ENCODE results near the gene NDFIP2.

Gene NDFIP2

DNA sequence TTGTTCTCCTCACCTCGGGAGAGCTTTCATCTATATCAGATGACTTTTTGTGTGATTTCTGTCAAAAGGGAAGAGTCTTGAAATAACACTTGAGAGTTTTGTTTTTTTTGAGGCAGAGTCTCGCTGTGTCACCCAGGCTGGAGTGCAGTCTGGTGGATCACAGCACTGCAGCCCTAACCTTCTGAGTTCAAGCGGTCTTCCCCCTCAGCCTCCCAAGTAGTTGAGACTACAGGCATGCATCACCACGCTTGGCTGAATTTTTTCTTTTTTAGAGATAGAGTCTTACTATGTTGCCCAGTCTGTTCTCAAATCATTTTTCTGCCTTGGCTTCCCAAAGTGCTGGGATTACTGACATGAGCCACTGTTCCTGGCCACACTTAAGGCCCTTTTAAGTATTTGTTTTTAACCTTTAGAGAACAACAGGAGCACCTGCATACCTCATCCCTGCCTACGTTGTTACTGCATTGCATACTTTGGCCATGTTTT is 11.4 kb downstream of the NDFIP2 start:
- peaks cover 84% of the 10 kb centered on the region for H3K4me1 Mint-ChIP-seq (ENCODE audit: low read depth)
- DNase-seq (ENCODE audit: low spot score): peak; percentile 62
- peak overlapping the region; percentile 92 for H3K27ac Mint-ChIP-seq
- no peaks in the 10 kb centered on the region for H3K27me3 Mint-ChIP-seq (ENCODE audit: low read depth)
- peaks cover 38% of the 10 kb centered on the region for H3K36me3 Mint-ChIP-seq (ENCODE audit: low read depth)
- H3K9me3 Mint-ChIP-seq: no peaks in the 10 kb centered on the region
- peak overlapping the region; percentile 74 for H3K4me3 Mint-ChIP-seq

DNA sequence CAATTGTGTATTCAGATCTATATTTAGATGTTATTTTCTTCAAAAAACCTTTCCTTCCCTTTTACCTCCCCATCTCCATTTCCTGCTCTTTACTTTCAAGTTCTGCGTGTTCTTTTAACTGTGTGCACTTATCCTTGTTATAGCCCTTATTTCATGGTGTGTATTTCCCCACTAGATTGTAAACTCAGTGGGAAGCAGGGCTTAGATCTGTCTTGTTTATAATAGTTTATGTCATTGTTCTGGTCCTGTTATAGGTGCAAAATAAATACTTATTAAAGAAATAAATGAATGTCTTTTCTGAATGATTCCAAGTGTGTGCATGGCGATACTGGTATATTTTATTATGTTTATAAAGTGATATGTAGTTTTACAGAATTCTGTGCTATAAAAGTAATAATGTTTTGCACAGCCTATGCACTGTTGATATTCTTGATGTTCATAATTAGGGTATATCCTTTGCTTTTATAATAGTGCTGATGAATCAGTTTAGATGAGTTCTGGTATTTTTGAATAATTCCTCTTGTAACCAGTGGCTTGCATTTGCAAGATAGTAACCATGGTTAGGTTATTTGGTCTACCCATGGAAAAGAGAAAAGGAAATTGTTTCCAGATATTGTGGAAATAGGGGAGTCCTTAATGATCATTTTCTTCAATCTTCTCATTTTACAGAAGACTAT is 12.1 kb downstream of the NDFIP2 start:
- peak overlapping the region; percentile 74 for H3K4me3 Mint-ChIP-seq
- DNase-seq (ENCODE audit: low spot score): no peak
- H3K36me3 Mint-ChIP-seq (ENCODE audit: low read depth): peaks cover 37% of the 10 kb centered on the region
- no peaks in the 10 kb centered on the region for H3K9me3 Mint-ChIP-seq
- H3K4me1 Mint-ChIP-seq (ENCODE audit: low read depth): peaks cover 83% of the 10 kb centered on the region
- H3K27me3 Mint-ChIP-seq (ENCODE audit: low read depth): no peaks in the 10 kb centered on the region
- H3K27ac Mint-ChIP-seq: peak overlapping the region; percentile 92

DNA sequence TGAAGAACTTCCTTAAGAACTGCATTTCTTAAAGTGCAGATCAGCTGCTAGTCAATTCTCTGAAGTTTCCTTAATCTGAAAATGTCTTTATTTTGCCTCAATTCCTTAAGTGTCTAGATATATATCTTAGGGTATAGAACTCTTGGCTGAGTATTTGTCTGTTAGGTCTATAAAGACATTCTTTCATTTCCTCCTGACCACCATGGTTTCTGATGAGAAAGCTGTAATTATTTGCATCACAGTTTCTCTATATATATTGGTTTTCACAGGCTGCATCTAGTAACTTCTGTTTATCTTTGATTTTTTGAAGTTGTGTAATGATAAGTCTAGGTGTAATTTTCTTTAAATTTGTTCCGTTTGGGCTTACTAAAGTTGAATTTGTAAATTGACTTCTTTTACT is 15.2 kb downstream of the NDFIP2 start:
- H3K27ac Mint-ChIP-seq: peak overlapping the region; percentile 58

DNA sequence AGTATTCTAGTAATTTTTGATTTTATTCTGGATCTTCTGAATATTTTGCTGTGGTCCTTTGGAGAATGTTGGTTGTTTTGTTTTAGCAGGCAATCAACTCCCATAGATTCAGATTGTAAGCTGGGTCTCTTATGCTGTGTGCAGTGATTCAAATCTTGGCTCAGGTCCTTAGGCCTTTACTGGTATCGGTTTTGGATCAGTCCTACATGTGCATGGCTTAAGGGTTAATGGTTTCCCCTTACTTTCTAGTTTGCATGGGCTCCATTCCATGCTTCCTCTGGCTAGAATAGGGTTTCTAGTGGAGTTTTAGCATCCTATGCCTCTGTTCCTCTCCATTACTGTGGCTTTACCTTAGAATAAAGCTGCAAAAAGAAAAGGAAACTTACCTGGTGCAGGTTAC is 16.1 kb downstream of the NDFIP2 start:
- peaks cover 14% of the 10 kb centered on the region for H3K9me3 Mint-ChIP-seq
- no peaks in the 10 kb centered on the region for H3K27me3 Mint-ChIP-seq (ENCODE audit: low read depth)
- DNase-seq (ENCODE audit: low spot score): no peak
- peaks cover 87% of the 10 kb centered on the region for H3K4me1 Mint-ChIP-seq (ENCODE audit: low read depth)
- H3K36me3 Mint-ChIP-seq (ENCODE audit: low read depth): peaks cover 48% of the 10 kb centered on the region
- H3K4me3 Mint-ChIP-seq: peak overlapping the region; percentile 70
- H3K27ac Mint-ChIP-seq: peak overlapping the region; percentile 11

More for the DNA sequence above, 15.2 kb downstream of the NDFIP2 start:
- Mint-ChIP-seq H3K36me3 (ENCODE audit: low read depth) (peaks cover 45% of the 10 kb centered on the region), H3K4me3 (peak overlapping the region; percentile 74), H3K4me1 (ENCODE audit: low read depth) (peaks cover 87% of the 10 kb centered on the region), H3K27me3 (ENCODE audit: low read depth) (no peaks in the 10 kb centered on the region), H3K9me3 (peaks cover 14% of the 10 kb centered on the region)
- DNase-seq (ENCODE audit: low spot score): no peak

DNA sequence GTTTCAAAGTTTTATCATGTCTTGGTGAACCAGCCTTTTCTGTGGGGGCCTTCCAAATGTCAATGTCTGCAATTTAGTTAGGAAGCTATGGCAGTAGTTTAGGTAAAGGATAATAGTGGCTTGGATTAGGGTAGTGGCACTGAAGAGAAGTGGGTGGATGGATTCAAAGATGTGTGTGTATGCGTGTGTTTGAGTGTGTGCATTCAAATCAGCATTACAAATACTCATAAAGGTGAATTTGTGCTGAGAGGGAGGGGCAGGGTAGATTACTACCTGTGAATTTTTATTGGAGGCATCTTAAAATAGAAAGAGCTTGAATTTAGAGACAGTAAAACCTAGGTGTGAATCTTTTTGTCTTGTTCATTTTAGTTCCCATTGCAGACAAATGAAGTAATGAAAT is 16.9 kb downstream of the NDFIP2 start:
- no peaks in the 10 kb centered on the region for H3K27me3 Mint-ChIP-seq (ENCODE audit: low read depth)
- peak overlapping the region; percentile 70 for H3K4me3 Mint-ChIP-seq
- H3K4me1 Mint-ChIP-seq (ENCODE audit: low read depth): peaks cover 90% of the 10 kb centered on the region
- DNase-seq (ENCODE audit: low spot score): no peak
- H3K27ac Mint-ChIP-seq: peak overlapping the region; percentile 76
- peaks cover 14% of the 10 kb centered on the region for H3K9me3 Mint-ChIP-seq
- peaks cover 50% of the 10 kb centered on the region for H3K36me3 Mint-ChIP-seq (ENCODE audit: low read depth)

DNA sequence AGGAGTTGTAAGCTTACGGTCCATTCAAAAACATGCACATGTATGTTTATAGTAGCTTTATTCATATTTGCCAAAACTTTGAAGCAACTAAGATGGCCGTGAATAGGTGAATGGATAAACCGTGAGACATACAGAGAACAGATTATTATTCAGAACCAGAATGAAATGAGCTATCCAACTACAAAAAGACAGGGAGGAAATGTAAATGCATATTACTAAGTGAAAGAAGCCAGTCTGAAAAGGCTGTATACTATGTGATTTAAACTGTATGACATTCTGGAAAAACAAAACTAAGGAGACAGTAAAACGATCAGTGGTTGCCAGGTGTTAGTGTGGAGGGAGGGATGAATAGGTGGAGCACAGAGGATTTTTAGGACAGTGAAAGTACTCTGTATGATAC is 19.9 kb downstream of the NDFIP2 start:
- peak overlapping the region; percentile 64 for H3K27ac Mint-ChIP-seq
- H3K9me3 Mint-ChIP-seq: peaks cover 14% of the 10 kb centered on the region
- H3K27me3 Mint-ChIP-seq (ENCODE audit: low read depth): no peaks in the 10 kb centered on the region
- DNase-seq (ENCODE audit: low spot score): no peak
- peaks cover 81% of the 10 kb centered on the region for H3K4me1 Mint-ChIP-seq (ENCODE audit: low read depth)
- peak overlapping the region; percentile 60 for H3K4me3 Mint-ChIP-seq
- H3K36me3 Mint-ChIP-seq (ENCODE audit: low read depth): peaks cover 66% of the 10 kb centered on the region

DNA sequence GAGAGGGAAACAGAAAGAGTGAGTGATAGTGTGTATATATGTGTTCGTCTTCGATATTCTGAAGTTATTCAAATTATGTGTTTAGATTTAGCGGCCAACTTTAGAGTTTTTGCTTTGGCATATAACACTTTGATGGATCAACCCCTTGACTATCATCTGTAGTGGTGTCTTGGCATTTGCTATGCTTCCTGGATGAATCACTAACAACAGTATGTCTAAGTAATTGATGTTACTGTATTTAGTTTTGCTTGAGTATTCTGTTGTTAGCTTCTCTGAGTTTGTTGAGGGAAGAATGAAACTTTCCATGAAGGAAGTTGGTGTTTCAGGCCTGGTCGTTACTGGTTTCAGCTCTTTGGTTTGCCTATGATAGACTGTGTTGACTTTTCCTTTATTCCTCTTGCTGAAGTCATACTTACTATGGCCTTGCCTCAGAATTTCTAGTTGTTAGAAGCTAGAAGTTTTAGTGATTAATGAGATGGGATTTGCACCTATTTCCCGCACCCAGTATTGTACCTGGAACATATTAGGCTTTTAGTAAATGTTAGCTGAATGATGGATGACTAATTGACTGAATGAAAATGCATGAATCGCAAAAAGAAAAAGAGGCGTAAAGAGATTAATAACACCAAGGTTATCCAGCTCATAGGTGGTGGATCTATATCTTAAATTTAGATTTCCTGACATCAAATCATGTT is 20.7 kb downstream of the NDFIP2 start:
- H3K36me3 Mint-ChIP-seq (ENCODE audit: low read depth): peaks cover 67% of the 10 kb centered on the region
- peaks cover 14% of the 10 kb centered on the region for H3K9me3 Mint-ChIP-seq
- H3K27me3 Mint-ChIP-seq (ENCODE audit: low read depth): no peaks in the 10 kb centered on the region
- H3K4me3 Mint-ChIP-seq: peak overlapping the region; percentile 60
- peak overlapping the region; percentile 64 for H3K27ac Mint-ChIP-seq
- peaks cover 76% of the 10 kb centered on the region for H3K4me1 Mint-ChIP-seq (ENCODE audit: low read depth)
- DNase-seq (ENCODE audit: low spot score): no peak

DNA sequence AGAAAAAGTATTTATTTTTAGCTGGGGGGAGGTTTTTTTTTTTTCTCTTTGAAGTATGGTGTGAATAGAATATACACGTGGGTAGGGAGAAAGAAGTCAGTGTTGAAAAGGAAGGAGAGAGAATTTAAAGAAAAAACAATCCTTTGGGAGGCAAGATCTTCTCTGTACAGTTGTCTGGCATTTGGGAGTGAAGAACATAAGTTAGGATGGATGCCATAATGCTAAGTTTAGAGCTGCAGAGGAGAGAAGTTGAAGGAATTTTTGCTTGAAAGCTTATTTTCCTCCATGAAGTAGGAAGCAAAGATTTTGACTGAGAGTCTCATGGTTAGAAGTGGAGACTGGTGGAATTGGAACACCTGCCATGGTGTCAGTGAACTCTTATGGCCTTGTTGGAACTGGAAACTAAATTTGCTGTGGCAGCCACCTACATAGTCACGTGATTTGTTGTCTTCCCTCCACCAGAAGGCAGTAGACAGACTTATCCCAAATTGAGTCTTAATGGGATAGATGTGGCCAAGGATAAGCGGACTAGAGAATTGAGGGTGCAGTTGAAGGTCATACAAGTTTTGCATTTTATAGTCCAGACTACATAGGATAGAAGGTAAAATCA is 22.0 kb downstream of the NDFIP2 start:
- H3K4me1 Mint-ChIP-seq (ENCODE audit: low read depth): peaks cover 68% of the 10 kb centered on the region

DNA sequence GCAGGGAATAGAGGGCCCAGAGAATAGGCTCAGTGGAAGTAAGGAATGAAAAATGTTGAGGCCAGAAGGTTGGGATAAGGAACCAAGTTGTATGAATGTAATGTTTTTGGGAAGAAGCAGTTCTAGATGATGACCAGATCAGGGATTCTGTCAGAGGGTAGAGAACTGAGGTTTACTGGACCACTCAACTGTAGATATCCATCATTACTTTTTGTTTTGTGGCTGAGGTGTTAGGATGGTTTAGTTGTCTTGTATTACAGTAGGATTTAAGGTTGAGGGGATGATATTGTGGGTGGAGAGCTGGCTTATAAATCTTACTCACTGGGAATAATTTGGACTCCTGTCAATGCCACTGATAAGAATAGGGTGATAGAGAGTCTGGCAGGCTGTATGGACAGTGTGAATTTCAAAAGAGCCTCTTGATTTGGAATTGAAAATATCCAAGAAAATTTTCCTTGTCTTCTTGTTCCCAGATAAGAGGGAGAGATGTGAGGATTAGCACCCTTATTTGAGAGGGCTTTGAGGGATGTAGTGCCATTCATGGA is 22.6 kb downstream of the NDFIP2 start:
- Mint-ChIP-seq H3K4me3 (peak overlapping the region; percentile 21), H3K27me3 (ENCODE audit: low read depth) (no peaks in the 10 kb centered on the region), H3K9me3 (peaks cover 14% of the 10 kb centered on the region), H3K4me1 (ENCODE audit: low read depth) (peaks cover 71% of the 10 kb centered on the region), H3K36me3 (ENCODE audit: low read depth) (peaks cover 67% of the 10 kb centered on the region), H3K27ac (peak overlapping the region; percentile 10)
- no peak for DNase-seq (ENCODE audit: low spot score)

More for the DNA sequence above, 22.0 kb downstream of the NDFIP2 start:
- H3K9me3 Mint-ChIP-seq: peaks cover 14% of the 10 kb centered on the region
- no peak for DNase-seq (ENCODE audit: low spot score)
- peak overlapping the region; percentile 27 for H3K27ac Mint-ChIP-seq
- H3K4me3 Mint-ChIP-seq: peak overlapping the region; percentile 21
- H3K27me3 Mint-ChIP-seq (ENCODE audit: low read depth): no peaks in the 10 kb centered on the region
- peaks cover 65% of the 10 kb centered on the region for H3K36me3 Mint-ChIP-seq (ENCODE audit: low read depth)

DNA sequence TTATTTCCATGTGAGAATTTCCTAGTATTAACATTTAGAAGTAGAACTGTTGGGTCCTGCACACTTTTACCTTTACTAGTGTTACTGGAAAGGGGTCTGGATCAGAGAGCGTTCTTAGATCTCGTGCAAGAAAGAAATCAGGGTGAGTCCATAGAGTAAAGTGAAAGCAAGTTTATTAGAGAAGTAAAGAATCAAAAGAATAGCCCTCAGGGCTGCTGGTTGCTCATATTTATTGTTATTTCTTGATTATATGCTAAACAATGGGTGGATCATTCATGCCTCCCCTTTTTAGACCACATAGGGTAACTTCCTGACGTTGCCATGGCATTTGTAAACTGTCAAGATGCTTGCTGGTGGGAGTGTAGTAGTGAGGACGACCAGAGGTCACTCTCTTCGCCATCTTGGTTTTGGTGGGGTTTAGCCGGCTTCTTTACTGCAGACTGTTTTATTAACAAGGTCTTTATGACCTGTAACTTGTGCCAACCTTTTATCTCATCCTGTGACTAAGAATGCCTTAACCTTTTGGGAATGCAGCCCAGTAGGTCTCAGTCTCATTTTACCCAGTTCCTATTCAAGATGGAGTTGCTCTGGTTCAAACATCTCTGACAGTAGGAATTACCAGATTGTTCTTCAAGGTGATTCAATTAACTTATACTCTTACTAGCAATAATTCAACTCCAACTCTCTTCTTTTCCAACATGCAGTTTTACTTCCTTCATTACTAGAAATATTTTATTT is 27.4 kb downstream of the NDFIP2 start:
- peaks cover 61% of the 10 kb centered on the region for H3K36me3 Mint-ChIP-seq (ENCODE audit: low read depth)
- peak overlapping the region; percentile 46 for H3K4me3 Mint-ChIP-seq
- no peaks in the 10 kb centered on the region for H3K9me3 Mint-ChIP-seq
- no peaks in the 10 kb centered on the region for H3K27me3 Mint-ChIP-seq (ENCODE audit: low read depth)
- no peak for DNase-seq (ENCODE audit: low spot score)
- peaks cover 61% of the 10 kb centered on the region for H3K4me1 Mint-ChIP-seq (ENCODE audit: low read depth)
- H3K27ac Mint-ChIP-seq: peak overlapping the region; percentile 72

DNA sequence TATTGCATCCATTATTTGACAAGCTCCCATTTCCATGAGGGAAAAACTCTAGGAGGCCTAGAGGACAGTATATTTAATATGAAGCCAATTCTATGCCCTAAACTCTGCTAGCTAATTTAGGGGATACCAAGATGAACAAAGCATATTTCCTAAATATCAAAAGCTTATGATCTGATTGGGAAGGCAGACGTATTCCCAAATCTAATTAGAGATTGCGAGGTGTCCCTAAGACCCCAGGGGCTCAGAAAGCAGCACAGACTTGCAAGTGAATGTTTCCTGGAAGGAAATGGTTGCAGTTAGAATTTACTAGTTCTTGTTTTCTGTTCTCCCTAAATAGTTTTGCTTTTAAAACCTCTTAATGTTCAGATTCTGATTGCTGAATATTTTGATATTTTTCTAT is 30.7 kb downstream of the NDFIP2 start:
- Mint-ChIP-seq H3K4me3 (peak overlapping the region; percentile 55), H3K36me3 (ENCODE audit: low read depth) (peaks cover 61% of the 10 kb centered on the region), H3K9me3 (no peaks in the 10 kb centered on the region), H3K4me1 (ENCODE audit: low read depth) (peaks cover 76% of the 10 kb centered on the region), H3K27me3 (ENCODE audit: low read depth) (no peaks in the 10 kb centered on the region), H3K27ac (peak overlapping the region; percentile 72)
- DNase-seq (ENCODE audit: low spot score): no peak

DNA sequence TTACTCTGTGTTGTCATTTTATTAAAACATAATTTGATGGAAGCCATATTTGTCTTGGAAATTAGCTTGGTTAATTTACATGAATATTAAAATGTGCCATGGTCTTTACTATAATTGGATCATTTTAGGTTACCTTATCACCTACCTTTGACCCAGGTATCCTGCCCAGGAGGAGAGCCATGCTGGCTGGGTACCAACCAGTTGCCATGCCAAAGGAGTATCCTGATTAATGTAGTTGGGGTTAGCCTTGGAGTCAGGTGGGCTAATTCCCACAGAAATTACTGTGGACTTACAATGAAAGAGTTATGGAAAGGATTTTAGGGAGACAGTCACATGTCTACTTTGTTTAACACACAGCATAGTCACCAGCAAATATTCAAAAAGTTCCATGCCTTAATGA is 32.0 kb downstream of the NDFIP2 start:
- Mint-ChIP-seq H3K27ac (no peak overlapping the region), H3K4me3 (peak overlapping the region; percentile 54), H3K36me3 (ENCODE audit: low read depth) (peaks cover 66% of the 10 kb centered on the region), H3K9me3 (no peaks in the 10 kb centered on the region), H3K4me1 (ENCODE audit: low read depth) (peaks cover 84% of the 10 kb centered on the region), H3K27me3 (ENCODE audit: low read depth) (no peaks in the 10 kb centered on the region)
- no peak for DNase-seq (ENCODE audit: low spot score)

DNA sequence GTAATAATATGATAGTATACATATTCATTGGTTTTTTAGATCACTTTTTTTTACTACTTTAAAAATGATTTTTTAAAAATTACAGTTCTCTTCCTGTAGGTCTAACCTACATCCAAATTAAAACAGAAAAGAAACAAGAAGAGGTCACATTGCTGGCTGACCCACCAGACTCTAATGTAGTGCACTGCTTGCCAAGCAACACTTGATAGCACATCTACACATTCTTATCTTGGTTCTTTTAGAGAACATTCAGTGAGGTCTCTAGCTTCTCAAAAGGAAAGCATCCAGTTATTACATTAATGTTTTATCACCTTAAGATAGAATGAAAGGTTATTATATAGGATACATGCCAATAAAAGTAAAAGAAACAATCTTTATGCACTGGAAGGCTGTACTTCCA is 35.6 kb downstream of the NDFIP2 start:
- H3K36me3 Mint-ChIP-seq (ENCODE audit: low read depth): peaks cover 59% of the 10 kb centered on the region
- H3K9me3 Mint-ChIP-seq: no peaks in the 10 kb centered on the region
- H3K4me1 Mint-ChIP-seq (ENCODE audit: low read depth): peaks cover 86% of the 10 kb centered on the region
- H3K4me3 Mint-ChIP-seq: peak overlapping the region; percentile 70
- no peak for DNase-seq (ENCODE audit: low spot score)
- H3K27me3 Mint-ChIP-seq (ENCODE audit: low read depth): no peaks in the 10 kb centered on the region
- H3K27ac Mint-ChIP-seq: peak overlapping the region; percentile 67

Data from T-helper 2 cell treated with Interferon-gamma antibody and Interleukin-4, amounts not matched to agents 5 μg/mL and 100 μg/mL, for 36 hours (primary cell).